ENCODE results near the gene KCTD6.

KCTD6 gene

DNA sequence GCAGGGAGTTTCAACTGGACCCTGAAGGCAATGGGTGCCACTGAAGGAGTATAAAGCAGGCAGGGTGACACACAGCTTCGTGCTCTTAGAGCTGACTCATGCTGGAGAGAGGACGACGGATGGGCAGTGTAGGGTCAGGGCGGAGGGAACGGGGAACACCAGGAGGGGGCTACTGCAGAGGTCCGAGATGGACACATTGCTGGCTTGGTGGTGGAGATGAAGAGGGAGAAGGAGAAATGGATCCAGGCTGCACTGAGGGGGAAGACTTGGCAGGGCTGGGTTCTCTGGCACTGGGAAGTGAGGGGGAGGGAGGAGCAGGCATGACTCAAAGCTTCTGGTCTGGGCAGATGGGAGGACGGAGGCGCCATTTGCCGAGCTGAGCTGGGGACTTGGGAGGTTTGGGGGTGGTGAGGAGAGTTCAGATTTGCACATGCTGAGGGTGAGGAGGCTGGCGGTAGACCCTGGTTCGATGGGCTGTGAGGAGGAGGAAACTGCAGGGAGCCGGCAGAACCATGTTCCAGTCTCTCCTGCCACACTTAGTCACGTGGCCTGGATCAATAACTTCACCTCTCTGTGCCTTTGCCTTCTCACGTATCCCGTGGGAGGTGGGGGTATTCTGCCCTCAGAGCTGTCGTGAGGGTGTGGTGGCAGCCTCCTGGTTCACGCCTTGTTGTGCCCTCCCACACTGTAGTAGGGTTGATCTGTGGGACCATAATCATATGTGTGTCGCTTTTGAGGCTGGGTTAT, 4.6 kb upstream of the KCTD6 start:
- DNase-seq = no peak

DNA sequence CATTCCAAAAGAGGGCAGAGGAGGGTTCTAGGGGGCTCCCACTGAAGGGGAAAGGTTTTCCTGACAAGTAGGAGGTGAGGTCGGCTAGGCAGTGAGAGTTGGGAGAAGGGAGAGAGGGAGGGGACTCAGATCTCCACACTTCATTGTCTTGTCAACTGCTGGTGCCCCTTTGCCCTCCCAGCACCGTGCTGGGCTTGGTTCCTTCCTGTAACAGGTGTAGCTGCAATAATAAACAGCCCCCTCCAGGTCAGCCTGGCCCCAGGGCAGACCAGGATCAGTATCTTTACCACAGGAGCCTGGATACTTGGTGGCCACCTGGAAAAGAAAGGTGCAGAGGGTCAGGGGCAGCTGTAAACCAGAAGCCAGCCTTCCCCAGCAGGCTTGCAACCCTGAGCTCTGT, 2.9 kb upstream of the KCTD6 start:
- no peak for DNase-seq

DNA sequence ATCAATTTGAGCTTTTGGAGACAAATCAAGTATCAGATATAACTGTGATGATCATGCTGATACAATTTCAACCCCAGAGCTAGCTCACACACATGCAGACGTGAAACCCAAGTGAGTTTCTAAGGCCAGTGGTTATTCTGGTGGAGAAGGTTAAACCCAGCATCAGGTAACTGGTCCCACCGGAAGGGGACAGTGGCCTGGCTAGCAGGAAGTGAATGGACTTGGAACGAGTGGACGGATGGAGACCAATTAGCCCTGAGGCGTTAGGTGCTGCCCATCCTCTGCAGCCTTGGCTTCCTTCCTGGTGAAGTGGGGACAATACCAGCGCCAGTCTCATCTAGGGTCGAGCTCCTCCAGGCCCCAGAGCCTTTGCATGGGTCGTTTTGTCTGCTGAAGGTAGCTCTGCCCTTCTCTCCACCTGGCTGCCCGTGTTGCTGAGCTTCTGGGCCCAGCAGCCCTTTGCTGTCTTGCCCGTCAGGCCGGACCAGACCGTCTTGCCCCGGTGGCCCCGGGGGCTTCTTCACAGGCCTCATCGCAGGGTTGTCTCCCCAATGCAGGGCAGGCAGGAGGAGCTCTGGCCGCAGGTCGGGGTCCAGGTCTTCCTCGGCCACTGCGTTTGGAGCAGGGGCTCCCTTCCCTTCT, 915 bp upstream of the KCTD6 start:
- no peak for DNase-seq

DNA sequence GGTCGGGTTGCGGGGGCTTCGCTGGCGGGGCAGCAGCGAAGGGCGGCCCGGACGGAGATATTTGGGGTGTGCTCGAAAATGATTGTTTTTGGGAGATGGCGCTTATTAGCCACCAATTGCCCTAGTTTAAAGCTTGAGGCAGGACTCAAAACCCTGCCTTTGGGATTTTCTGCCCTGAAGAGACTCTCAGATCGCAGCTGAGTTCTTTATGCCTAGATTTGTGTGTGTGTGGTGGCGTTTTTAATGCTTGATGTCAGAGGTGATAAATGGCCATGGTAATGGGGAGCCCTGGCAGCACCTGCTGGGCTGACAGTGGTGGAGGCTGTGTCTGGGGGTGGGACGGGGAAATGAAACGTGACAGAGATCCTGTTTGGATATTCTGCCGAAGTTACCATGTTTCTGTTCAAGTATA, 604 bp downstream of the KCTD6 start:
- DNase-seq = no peak

DNA sequence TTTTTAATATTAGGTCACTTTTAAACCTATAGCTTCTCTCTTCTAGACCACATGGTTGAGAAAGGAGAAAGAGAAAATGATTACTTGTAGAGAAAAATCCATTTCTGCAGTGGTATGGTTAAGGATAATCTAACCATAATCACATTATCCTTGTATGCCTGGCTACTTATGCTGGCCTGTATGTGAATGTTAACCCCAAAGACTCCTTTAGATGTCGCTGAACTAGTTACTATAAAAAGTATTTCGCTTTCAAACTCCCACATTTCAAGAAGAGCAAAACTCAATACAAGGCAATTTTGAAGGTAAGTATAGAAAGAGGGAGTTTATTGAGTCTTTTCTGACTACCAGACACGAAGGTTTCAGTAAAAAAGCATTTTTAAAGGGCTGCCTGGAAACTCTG, 2.2 kb downstream of the KCTD6 start:
- no peak for DNase-seq

DNA sequence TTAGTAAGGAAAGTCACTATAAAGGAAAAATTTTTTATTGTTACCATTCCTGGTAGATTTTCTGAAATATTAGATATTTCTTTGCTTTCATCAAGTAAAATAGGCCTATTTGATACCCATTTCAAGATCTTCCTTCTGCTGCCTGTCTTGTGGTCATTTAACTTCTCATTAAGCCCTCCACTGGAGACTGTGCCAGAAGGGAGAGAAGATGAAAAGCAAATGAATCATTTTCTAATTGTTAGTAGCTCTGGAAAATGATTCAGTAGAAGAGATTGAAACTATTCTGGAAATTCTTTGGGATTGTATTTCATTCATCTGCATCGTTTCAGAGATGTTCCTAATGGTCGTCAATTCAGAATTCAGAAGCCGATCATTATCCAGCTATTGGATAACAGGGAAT, 3.2 kb downstream of the KCTD6 start:
- no peak for DNase-seq

DNA sequence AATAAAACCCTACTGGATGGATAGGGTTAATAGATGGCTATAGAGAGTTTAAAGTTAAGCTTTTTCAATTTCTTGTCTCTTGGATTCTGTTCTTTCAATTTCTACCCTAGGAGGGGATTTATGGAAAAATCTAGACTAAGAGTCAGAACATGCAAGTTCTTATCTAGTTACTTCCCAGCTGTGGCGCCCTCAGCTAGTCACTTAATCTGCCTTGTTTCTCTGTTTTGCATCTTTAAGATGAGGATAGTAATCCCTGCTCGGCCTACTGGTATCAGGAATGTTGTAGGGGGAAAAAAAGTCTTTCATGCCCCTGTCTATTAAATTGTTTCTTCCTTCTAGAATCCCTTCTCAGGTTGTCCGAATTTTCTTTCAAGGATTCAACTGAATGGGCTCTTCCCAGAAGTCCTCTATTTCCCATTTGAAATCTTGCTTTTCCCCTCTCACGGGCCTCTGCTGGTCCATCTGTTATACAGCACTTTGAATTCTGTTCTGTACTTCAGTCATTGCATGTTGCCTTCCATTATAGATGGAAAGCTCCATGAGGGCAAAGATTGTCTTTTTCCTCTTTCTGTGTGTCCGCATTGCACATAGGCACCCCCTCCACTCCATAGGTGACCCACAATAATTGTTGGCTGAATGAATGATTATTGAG, 4.4 kb downstream of the KCTD6 start:
- no peak for DNase-seq

DNA sequence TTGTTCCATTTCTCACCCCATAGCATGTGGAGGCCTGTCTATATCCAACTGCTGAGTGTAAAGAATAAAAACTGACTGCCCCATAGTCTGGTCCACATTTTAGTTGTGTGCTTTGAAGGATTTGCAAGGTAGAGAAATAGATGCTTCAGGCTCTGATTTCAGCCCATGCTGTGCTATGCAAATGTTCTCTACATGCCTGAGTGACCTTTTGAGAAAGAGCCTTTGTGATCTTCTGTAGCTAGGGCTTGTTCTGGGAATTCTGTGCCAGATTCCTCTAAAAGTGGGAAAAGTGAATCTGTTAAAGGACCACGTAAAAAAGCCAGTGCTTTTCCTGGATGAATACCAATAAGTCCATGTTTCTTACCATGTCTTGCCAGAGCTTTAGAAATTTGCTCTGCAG, 5.2 kb downstream of the KCTD6 start:
- DNase-seq = no peak

DNA sequence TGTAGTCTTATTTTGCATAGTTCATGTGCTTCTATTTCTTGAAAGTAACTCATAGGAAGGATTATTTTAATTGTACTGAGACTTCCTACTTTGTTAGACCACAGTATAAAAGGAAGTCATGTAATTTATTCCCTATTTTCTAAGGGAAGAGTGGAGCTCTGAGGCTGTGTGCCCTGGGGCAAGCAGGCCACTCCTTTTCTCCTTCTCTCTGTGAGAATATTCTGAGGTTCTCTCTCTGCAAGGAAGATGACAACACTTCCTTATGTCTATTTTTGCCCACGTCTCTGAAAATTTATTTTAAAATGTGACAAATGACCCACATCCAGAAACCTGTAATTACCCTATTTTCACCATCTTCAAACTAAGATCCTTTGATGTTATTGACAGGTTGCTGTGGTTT, 11.0 kb downstream of the KCTD6 start:
- DNase-seq = no peak

DNA sequence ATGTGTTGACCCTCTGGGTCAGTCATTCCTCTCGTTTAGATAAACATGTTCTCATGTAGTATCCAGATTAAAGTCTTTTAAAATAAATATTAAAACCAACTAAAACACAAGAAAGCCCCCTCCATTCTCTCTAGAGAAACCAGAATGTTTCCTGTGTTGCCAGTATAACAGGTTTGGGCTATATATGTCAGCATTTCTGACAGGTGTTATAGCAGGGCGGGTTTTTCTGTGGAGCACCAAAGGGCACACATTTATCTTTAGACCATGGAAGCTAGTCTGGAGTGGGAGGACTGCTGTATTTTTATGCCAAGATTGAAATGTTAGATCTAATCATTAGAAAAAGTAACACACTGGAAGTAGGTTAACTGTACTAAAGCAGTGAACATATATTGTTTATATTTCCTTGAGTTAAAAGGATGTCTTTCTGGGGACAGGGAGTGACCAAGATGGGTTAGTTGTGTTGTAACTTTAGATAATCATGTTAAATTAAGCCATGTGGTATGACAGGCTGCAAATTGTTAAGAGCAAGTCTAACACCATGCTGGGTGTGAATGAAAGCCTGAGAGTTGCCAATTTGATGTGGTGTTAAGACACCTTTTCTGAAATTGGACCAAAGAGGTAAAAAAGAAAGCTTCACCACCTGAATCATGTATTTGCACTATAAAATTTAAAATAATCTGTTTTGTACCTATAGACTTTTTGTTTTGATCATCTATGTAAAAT, 15.6 kb downstream of the KCTD6 start:
- no peak for DNase-seq

DNA sequence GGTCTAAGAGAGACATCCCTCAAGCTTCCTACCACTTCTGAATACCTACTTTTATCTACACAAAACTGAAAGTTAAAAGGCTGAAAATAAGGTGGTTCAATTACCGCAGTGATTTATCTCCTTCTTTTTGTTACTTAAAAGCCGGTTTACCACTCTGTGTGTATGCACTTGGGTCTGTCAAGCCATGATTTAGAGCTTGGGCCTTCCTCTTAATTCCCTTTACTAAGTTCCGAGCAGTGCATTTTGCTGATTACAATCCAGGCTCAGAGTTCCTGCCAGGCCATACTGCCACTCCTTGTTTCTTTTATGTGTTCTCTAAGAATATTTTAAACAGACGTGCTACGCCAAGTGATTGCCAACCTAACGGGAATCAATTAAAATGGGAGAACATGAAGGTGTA, 16.5 kb downstream of the KCTD6 start:
- DNase-seq = no peak

DNA sequence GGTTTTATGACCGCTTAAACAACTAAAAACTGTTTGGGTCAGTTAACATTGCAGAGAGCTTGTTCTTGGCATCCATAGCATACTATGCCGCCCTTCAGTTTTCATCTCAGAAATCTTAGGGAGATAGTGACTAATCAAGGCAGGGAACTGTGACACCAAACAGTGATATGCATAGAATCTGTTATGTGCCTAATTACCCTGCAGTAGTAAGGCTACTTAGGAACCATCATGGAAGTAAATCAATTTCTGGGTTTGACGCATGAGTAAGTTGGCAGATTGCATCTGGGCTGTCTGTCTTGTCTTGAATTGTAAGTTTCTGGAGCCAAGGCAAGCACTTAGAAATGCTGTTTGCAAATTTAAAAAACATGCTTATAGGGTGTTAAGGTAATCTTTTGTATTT, 22.5 kb downstream of the KCTD6 start:
- no peak for DNase-seq

DNA sequence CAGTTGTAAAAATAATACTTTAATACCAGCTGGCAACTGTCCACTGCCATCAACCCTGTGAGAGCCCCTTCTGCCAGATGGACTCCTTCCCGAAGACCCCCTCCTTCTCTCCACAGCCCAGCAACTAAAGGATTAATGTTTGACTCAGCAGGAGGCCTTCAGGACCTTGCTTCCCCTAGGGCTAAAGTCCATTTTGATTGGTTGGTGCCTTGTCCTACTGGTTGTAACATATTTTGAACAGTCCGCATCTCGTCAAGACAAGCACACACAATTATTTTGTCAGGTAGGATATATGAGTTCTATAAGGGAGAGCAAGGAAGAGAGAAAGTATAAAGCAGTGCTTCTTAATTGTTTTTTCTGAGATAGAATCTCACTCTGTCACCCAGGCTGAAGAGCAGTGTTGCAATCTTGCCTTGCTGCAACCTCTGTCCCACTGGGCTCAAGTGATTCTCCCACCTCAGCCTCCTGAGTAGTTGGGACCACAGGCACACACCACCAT, 26.4 kb downstream of the KCTD6 start:
- DNase-seq = no peak

DNA sequence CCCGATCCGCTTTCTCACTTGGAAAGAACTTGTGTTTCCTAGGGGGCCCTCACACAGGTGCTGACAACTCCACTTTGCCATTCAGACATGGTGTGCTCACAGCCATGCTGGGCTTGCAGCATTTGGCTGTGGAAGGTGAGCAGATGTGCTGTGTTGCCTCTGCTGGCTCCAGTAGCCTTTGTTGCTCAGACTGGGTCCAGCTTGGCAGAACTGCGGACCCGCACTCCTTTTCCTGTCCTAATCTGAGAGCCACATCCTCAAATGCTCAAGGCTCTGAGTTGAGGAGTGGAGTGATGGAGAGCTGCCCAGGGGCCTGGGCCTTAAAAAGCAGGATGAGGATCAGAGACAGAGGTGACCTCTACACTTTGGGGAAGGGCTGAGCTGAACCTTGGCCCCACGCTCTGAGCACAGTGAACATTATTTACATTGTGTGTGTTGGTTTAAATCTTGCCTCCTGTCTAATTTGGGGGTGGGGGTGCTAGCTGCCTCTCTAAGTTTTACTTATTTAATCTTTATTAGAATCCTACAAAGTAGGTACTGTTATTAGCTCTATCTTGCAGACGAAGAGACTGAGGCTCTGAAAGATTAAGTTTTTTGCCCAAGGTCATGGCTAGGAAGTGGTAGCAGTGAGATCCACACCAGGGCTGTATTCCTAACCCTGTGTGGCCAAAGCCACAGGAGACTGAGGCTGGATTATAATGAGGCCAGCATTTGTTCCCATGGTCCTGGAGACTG, 27.9 kb downstream of the KCTD6 start:
- DNase-seq = no peak

DNA sequence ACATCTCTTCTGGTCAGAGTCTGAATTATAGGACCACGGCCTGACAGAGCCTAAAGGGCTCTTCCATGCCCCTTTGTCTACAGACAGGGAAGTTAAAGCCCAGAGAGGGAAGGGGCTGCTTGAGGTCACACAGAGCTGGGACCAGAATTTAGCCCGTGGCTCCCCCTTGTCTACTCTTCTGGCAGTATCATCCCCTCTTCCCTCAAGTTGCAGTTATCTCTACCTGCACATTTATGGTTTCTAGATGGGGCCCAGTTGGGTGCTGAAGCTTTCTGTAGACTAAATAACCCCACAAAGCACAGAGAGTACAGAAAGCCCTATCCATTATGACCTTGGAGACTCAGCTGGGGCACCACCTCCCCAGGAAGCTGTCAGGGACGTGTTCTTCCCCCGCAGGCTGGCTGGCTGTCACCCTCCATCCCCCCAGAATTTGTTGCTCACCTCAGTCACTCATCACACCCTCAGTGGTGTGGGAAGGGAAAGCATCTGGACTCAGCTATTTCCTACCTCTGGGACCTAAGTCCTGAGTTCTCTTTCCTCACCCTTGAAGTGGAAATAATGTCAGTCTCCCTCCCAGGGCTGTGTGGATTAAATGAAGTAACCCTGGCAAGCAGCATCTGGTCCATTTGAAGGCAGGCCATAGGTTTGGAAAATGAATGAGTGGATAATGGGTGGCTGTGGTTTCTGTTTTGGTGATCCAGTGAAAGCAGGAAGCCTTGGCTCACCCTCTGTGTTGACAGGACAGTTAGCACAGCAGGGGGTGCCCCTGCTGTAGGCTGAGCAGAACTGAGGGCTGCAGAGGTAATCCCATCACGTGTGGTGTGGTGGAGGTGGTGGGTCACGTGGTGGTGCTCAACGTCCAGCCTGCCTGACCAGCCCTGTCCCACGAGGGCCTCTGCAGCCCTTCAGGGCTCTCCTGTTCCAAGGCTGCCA, 28.8 kb downstream of the KCTD6 start:
- no peak for DNase-seq

DNA sequence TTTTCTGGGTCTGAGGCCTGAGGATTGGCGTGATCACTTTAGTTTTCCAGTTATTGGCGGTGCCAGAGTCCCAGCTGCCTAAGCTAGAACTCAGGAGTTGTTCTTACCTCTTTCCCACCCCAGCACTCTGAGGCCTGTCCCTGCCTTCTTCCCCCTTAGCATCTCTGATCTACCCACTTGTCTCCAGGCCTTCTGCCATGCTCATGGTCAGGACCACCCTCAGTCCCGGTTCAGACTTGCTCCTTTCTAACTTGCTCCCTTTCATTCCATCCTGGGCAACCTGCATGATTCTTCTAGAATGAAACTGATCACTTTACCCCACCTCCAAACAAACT, 29.4 kb downstream of the KCTD6 start:
- DNase-seq = no peak

DNA sequence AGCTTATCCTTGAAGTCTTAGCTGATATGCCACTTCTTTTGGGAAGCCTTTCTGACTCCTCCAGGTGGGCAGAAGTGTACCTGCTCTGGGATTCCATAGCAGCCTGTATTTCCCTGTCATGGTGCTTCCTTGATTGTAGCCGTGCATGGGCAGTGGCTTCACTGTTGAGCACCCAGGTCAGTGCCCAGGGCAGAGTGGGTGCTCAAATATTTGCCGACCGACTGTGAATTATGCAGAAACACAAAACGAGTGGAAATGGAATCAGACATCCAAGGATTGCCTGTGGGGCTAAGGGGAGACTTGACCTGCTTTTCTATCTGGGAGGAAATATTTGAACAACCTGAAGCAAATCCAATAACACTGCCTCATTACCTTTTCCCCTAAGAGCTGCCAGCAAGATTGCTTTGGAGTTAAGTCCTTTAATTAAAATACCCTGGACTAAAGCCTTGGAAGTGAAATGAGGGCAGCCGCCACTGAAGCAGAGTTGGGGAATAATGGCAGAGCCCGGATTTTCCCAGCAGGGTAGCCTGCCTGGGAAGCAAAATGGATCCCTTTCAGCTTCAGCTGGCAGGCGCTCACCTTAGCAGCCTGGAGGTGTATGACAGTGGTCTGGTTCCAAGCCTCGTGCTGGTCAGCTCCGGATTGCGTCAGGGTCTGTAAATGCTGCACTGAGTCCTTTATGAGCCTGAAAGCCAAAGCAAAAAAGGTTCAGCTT, 30.2 kb downstream of the KCTD6 start:
- no peak for DNase-seq

DNA sequence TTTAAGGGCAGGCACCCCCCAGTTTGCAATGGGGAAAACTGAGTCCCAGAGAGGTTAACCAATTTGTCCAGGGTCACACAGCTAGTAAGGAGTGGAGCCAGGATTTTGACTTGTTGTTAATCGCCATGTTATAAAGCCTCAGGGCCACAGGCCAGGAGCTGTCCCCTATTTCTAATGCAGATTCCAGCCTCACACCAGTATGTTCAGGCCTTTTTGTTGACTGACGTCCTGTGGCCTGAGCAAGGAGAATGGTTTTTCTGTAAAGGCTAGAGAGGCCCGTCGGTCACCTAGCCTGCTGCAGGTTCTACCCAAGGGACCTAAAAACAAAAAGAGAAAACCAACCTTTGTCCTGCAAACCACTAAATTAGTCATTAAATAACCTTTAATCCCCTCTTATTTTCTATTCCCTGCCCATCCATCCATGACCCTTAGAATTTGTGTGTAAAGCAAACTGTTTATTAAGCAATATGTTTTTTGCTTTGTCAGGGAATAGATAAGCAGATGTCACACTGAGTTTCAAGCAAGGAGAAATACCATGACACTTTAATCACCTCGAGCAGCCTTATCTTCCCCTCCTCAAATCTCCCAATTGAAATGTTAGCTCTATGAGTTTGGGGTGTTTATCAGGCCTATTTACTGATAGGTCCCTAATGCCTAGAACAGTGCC, 31.0 kb downstream of the KCTD6 start:
- no peak for DNase-seq

DNA sequence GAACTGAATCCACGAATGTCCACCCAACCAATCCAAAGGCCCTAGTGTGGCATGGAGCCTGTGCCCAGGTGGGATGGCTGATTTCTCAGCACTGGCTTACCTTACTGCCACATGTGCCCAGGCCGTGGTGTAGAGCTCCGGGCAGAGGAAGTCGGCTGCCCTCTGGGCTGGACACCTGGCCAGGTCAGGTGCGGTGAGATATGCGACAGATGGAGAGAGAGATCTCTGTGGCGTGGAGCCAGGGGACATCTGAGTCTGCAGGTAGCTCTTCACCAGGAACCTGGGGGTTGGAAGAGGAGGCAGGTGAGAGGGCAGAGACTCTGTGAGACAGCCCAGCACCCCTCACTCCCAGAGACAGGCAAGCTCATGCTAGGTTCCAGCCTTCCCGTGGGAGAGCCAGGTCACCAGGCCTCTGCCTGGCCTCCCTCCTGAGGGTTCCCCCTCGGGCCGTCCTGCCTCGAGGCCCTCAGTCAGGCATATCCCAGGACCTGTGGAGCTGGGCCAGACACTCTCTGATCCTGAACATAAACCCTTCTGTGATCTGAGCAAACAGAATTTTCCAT, 32.5 kb downstream of the KCTD6 start:
- DNase-seq = no peak

DNA sequence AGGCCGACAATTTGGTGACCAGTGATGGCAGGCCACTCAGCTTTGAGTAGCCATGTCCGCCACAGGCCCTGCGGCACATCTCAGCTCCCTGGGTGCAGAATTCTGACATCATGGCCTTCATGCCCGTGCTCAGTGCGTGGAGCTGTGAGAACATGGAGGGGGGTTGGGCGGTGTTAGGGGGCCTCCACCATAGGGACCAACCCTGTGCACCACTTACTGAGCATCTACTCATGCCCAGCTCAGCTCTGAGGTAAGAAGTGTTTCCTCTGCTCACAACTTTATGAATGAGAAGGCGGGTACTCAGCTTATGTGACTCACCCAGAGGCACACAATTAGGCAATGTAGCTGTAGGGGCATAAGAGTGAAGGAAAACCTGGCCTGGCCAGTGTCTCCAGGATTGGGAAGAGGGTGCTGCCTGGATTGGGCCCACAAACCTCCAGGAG, 34.6 kb downstream of the KCTD6 start:
- DNase-seq = no peak

All from activated CD4-positive, alpha-beta T cell treated with anti-CD3 and anti-CD28 coated beads for 1 hour (primary cell).